ENCODE results near the gene EPHA2.
A peak's percentile ranks its signal among the peaks of the same experiment; 100 is the strongest.

Gene EPHA2

GRCh38 chr1:16133007-16133961 lies 22.6 kb downstream of the EPHA2 start:
- no peak for DNase-seq

- no peak for DNase-seq
These were observed 23.5 kb downstream of the EPHA2 start for GRCh38 chr1:16132325-16132785.

- no peak for DNase-seq
These were observed 24.1 kb downstream of the EPHA2 start for GRCh38 chr1:16131636-16132324.

- DNase-seq: no peak
These were observed 25.0 kb downstream of the EPHA2 start for GRCh38 chr1:16130827-16131226.

- DNase-seq: no peak
These were observed 25.8 kb downstream of the EPHA2 start for GRCh38 chr1:16129921-16130543.

- DNase-seq: no peak
These were observed 26.6 kb downstream of the EPHA2 start for GRCh38 chr1:16129316-16129715.

GRCh38 chr1:16128338-16128741 lies 27.5 kb downstream of the EPHA2 start:
- no peak for DNase-seq

- no peak for DNase-seq
These were observed 28.1 kb downstream of the EPHA2 start for GRCh38 chr1:16127676-16128337.

GRCh38 chr1:16126743-16127515 lies 28.9 kb downstream of the EPHA2 start:
- DNase-seq: no peak

- DNase-seq: no peak
These were observed 29.7 kb downstream of the EPHA2 start for GRCh38 chr1:16126160-16126559.

- no peak for DNase-seq
These were observed 30.4 kb downstream of the EPHA2 start for GRCh38 chr1:16125483-16125882.

- no peak for DNase-seq
These were observed 30.8 kb downstream of the EPHA2 start for GRCh38 chr1:16125088-16125470.

- DNase-seq: no peak
These were observed 31.3 kb downstream of the EPHA2 start for GRCh38 chr1:16124377-16125087.

GRCh38 chr1:16122916-16123315 lies 33.0 kb downstream of the EPHA2 start:
- DNase-seq: peak; percentile 33

GRCh38 chr1:16122350-16122881 lies 33.5 kb downstream of the EPHA2 start:
- DNase-seq: no peak

GRCh38 chr1:16120940-16121410 lies 34.9 kb downstream of the EPHA2 start:
- no peak for DNase-seq

- no peak for DNase-seq
These were observed 35.5 kb downstream of the EPHA2 start for GRCh38 chr1:16120407-16120806.

- DNase-seq: no peak
These were observed 35.9 kb downstream of the EPHA2 start for GRCh38 chr1:16119926-16120325.

- no peak for DNase-seq
These were observed 36.4 kb downstream of the EPHA2 start for GRCh38 chr1:16119504-16119903.

- no peak for DNase-seq
These were observed 37.2 kb downstream of the EPHA2 start for GRCh38 chr1:16118706-16119105.

GRCh38 chr1:16117936-16118335 lies 37.9 kb downstream of the EPHA2 start:
- DNase-seq: no peak
